Activated naive CD4-positive, alpha-beta T cell treated with anti-CD3 and anti-CD28 coated beads, Interleukin-2, amount 10 ng/mL, durations not matched to agents 7 days and 5 days (primary cell): ENCODE measurements around the gene ELL3.
"Not testable (repeated sequence)": the region's sequence is repeated elsewhere in the genome, so short reads cannot be mapped to it uniquely, and the experiment has no call there.

Source experiments
- CTCF ChIA-PET: fragments of 350-600 bp; sonication (Branson Sonifier 250); formaldehyde crosslinking; loops from one replicate; lab custom pipeline; 2021; ENCODE audit warnings: antibody characterized with exemption; lab: Charles Lee
- DNase-seq: peaks from one replicate; pipeline ENCODE4 v3.0.0-alpha.2; 2020
- H3K27ac Mint-ChIP-seq: one replicate; pipeline ENCODE4 v1.8.0; 2021; ENCODE audit warnings: mild to moderate bottlenecking, moderate library complexity, mixed read lengths
- H3K27me3 Mint-ChIP-seq: one replicate; pipeline ENCODE4 v1.8.0; 2021; ENCODE audit warnings: mild to moderate bottlenecking, mixed read lengths
- H3K36me3 Mint-ChIP-seq: one replicate; pipeline ENCODE4 v1.8.0; 2021; ENCODE audit warnings: mixed read lengths
- H3K4me1 Mint-ChIP-seq: one replicate; pipeline ENCODE4 v1.8.0; 2021; ENCODE audit warnings: mixed read lengths
- H3K4me3 Mint-ChIP-seq: one replicate; pipeline ENCODE4 v1.8.0; 2021; ENCODE audit warnings: mild to moderate bottlenecking, moderate library complexity, mixed read lengths
- H3K9me3 Mint-ChIP-seq: one replicate; pipeline ENCODE4 v1.8.0; 2021; ENCODE audit warnings: mixed read lengths

The ELL3 gene

GRCh38 chr15:43776718-43777266 lies at the start of gene ELL3:
Gene ELL3 (minus strand): TSS chr15:43776966. CDS start chr15:43776901, 65 bp downstream.
- Mint-ChIP-seq H3K4me3 (peak within 1 kb of the TSS; percentile 91), H3K36me3 (peaks cover 18% of the 10 kb centered on the region), H3K4me1 (peaks cover 26% of the 10 kb centered on the region), H3K27me3 (peaks cover 9% of the 10 kb centered on the region), H3K27ac (peak within 1 kb of the TSS; percentile 92), H3K9me3 (no peaks in the 10 kb centered on the region)
- DNase-seq, result peak; percentile 84
- CTCF ChIA-PET, result interaction anchor here (0.8 to 2.2 kb wide), 9 partner anchors 9 to 336 kb away, joined by 3 to 14 read pairs (median 5); partner anchors contain the start of gene MFAP1

- peaks cover 34% of the 10 kb centered on the region for H3K36me3 Mint-ChIP-seq
- peaks cover 74% of the 10 kb centered on the region for H3K4me1 Mint-ChIP-seq
- H3K27me3 Mint-ChIP-seq, result no peaks in the 10 kb centered on the region
- peak overlapping the region; percentile 83 for H3K4me3 Mint-ChIP-seq
- H3K9me3 Mint-ChIP-seq, result no peaks in the 10 kb centered on the region
- peak overlapping the region; percentile 90 for H3K27ac Mint-ChIP-seq
- CTCF ChIA-PET, result no interaction called here
- no peak for DNase-seq
Measured at GRCh38 chr15:43826029-43826507, 49.3 kb upstream of the ELL3 start.

- peak overlapping the region; percentile 83 for H3K4me3 Mint-ChIP-seq
- H3K27me3 Mint-ChIP-seq, H3K9me3 Mint-ChIP-seq, DNase-seq, CTCF ChIA-PET: not testable (repeated sequence)
- peak overlapping the region; percentile 92 for H3K27ac Mint-ChIP-seq
- H3K36me3 Mint-ChIP-seq, result peaks cover 34% of the 10 kb centered on the region
- H3K4me1 Mint-ChIP-seq, result peaks cover 73% of the 10 kb centered on the region
Measured at GRCh38 chr15:43825305-43825704, 48.5 kb upstream of the ELL3 start.

- Mint-ChIP-seq H3K27me3 (no peaks in the 10 kb centered on the region), H3K27ac (peak within 1 kb of the TSS; percentile 92), H3K4me1 (peaks cover 69% of the 10 kb centered on the region), H3K36me3 (peaks cover 31% of the 10 kb centered on the region), H3K4me3 (peak within 1 kb of the TSS; percentile 85), H3K9me3 (no peaks in the 10 kb centered on the region)
- CTCF ChIA-PET, result interaction anchor here (1.3 kb wide), 1 partner anchor 48 kb away, joined by 5 read pairs; the partner anchor contains the start of gene ELL3
- DNase-seq, result peak; percentile 95
Measured at GRCh38 chr15:43824302-43825246, 47.8 kb upstream of the ELL3 start, which contains the start of gene MFAP1. Gene MFAP1 (minus strand): TSS chr15:43824690. CDS start chr15:43824569, 121 bp downstream.

- CTCF ChIA-PET, result interaction anchor here (0.7 kb wide), 1 partner anchor 26 kb away, joined by 3 read pairs; no protein-coding TSS in a partner anchor
- H3K27me3 Mint-ChIP-seq, result no peaks in the 10 kb centered on the region
Measured at GRCh38 chr15:43821505-43821904, 44.7 kb upstream of the ELL3 start.

GRCh38 chr15:43815064-43815463 lies 38.3 kb upstream of the ELL3 start:
- H3K4me3 Mint-ChIP-seq, H3K27ac Mint-ChIP-seq, DNase-seq, H3K9me3 Mint-ChIP-seq, H3K27me3 Mint-ChIP-seq, CTCF ChIA-PET: not testable (repeated sequence)
- Mint-ChIP-seq H3K36me3 (peaks cover 41% of the 10 kb centered on the region), H3K4me1 (peaks cover 15% of the 10 kb centered on the region)

More at GRCh38 chr15:43821505-43821904, 44.7 kb upstream of the ELL3 start:
- Mint-ChIP-seq H3K9me3 (no peaks in the 10 kb centered on the region), H3K27ac (peak overlapping the region; percentile 67), H3K4me3 (peak overlapping the region; percentile 29), H3K4me1 (peaks cover 56% of the 10 kb centered on the region), H3K36me3 (peaks cover 27% of the 10 kb centered on the region)
- DNase-seq, result no peak

- no peak for DNase-seq
- Mint-ChIP-seq H3K9me3 (no peaks in the 10 kb centered on the region), H3K4me3 (no peak overlapping the region), H3K36me3 (peaks cover 67% of the 10 kb centered on the region), H3K27me3 (no peaks in the 10 kb centered on the region), H3K4me1 (peaks cover 12% of the 10 kb centered on the region), H3K27ac (no peak overlapping the region)
- CTCF ChIA-PET, result interaction anchor here (0.6 to 2.4 kb wide), 2 partner anchors 9 to 55 kb away, joined by 3 to 7 read pairs; partner anchors contain the start of genes HYPK and SERINC4
Measured at GRCh38 chr15:43808960-43809678, 32.4 kb upstream of the ELL3 start.

GRCh38 chr15:43808435-43808950 lies 31.7 kb upstream of the ELL3 start:
- Mint-ChIP-seq H3K27ac (no peak overlapping the region), H3K27me3 (no peaks in the 10 kb centered on the region), H3K4me3 (no peak overlapping the region), H3K4me1 (peaks cover 12% of the 10 kb centered on the region), H3K36me3 (peaks cover 66% of the 10 kb centered on the region), H3K9me3 (no peaks in the 10 kb centered on the region)
- CTCF ChIA-PET, result no interaction called here
- DNase-seq, result no peak

- DNase-seq, H3K27me3 Mint-ChIP-seq, H3K9me3 Mint-ChIP-seq, H3K27ac Mint-ChIP-seq, CTCF ChIA-PET, H3K4me3 Mint-ChIP-seq: not testable (repeated sequence)
- peaks cover 68% of the 10 kb centered on the region for H3K36me3 Mint-ChIP-seq
- peaks cover 35% of the 10 kb centered on the region for H3K4me1 Mint-ChIP-seq
Measured at GRCh38 chr15:43802676-43803075, 25.9 kb upstream of the ELL3 start.

- Mint-ChIP-seq H3K27me3 (no peaks in the 10 kb centered on the region), H3K36me3 (peaks cover 66% of the 10 kb centered on the region), H3K27ac (peak within 1 kb of the TSS; percentile 94), H3K4me3 (peak within 1 kb of the TSS; percentile 98), H3K9me3 (no peaks in the 10 kb centered on the region), H3K4me1 (peaks cover 45% of the 10 kb centered on the region)
- CTCF ChIA-PET, result interaction anchor here (0.6 to 1.2 kb wide), 2 partner anchors 10 to 541 kb away, joined by 3 to 7 read pairs; no protein-coding TSS in a partner anchor
- peak; percentile 96 for DNase-seq
Measured at GRCh38 chr15:43800286-43801141, 23.7 kb upstream of the ELL3 start, which contains the start of gene HYPK. Gene HYPK (plus strand): TSS chr15:43800599. CDS start chr15:43800623, 24 bp downstream.

GRCh38 chr15:43799945-43800285 lies 23.1 kb upstream of the ELL3 start, which contains the start of gene SERINC4:
Gene SERINC4 (minus strand): TSS chr15:43800220. CDS start chr15:43799986, 234 bp downstream.
- peaks cover 65% of the 10 kb centered on the region for H3K36me3 Mint-ChIP-seq
- H3K4me3 Mint-ChIP-seq, result peak within 1 kb of the TSS; percentile 98
- CTCF ChIA-PET, result interaction anchor here (1.2 kb wide), 1 partner anchor 10 kb away, joined by 7 read pairs; no protein-coding TSS in a partner anchor
- DNase-seq, result no peak
- H3K27me3 Mint-ChIP-seq, result no peaks in the 10 kb centered on the region
- H3K27ac Mint-ChIP-seq, result peak within 1 kb of the TSS; percentile 94
- peaks cover 51% of the 10 kb centered on the region for H3K4me1 Mint-ChIP-seq
- H3K9me3 Mint-ChIP-seq, result no peaks in the 10 kb centered on the region

GRCh38 chr15:43799209-43799944 lies 22.6 kb upstream of the ELL3 start:
- Mint-ChIP-seq H3K27ac (peak overlapping the region; percentile 94), H3K9me3 (no peaks in the 10 kb centered on the region), H3K4me1 (peaks cover 56% of the 10 kb centered on the region), H3K27me3 (no peaks in the 10 kb centered on the region), H3K4me3 (no peak overlapping the region), H3K36me3 (peaks cover 65% of the 10 kb centered on the region)
- CTCF ChIA-PET, result no interaction called here
- DNase-seq, result no peak
